8988T (cell line): ENCODE measurements around the gene OR8B4.
"Not testable (repeated sequence)": the region's sequence is repeated elsewhere in the genome, so short reads cannot be mapped to it uniquely, and the experiment has no call there.

Source experiments
- DNase-seq: peaks from one replicate; pipeline ENCODE4 v3.0.0; 2011

The OR8B4 gene

GRCh38 chr11:124424384-124424921 lies at the start of gene OR8B4:
TSS of gene OR8B4 (minus strand) at chr11:124424871. CDS start at chr11:124424871, 0 bp downstream.
- no peak for DNase-seq

GRCh38 chr11:124474079-124474478 lies 49.4 kb upstream of the OR8B4 start:
- no peak for DNase-seq

GRCh38 chr11:124473476-124473875 lies 48.8 kb upstream of the OR8B4 start:
- no peak for DNase-seq

- no peak for DNase-seq
Observed at GRCh38 chr11:124470561-124471227, 46.0 kb upstream of the OR8B4 start.

- DNase-seq: no peak
Observed at GRCh38 chr11:124467381-124467927, 42.8 kb upstream of the OR8B4 start.

- DNase-seq: no peak
Observed at GRCh38 chr11:124465368-124465767, 40.7 kb upstream of the OR8B4 start.

GRCh38 chr11:124463990-124464389 lies 39.3 kb upstream of the OR8B4 start:
- no peak for DNase-seq

- DNase-seq: no peak
Observed at GRCh38 chr11:124463324-124463723, 38.7 kb upstream of the OR8B4 start.

GRCh38 chr11:124460459-124460858 lies 35.8 kb upstream of the OR8B4 start:
- DNase-seq: no peak

GRCh38 chr11:124459379-124459778 lies 34.7 kb upstream of the OR8B4 start:
- DNase-seq: not testable (repeated sequence)

GRCh38 chr11:124454552-124454951 lies 29.9 kb upstream of the OR8B4 start:
- DNase-seq: no peak

GRCh38 chr11:124446916-124447315 lies 22.2 kb upstream of the OR8B4 start:
- DNase-seq: no peak

- no peak for DNase-seq
Observed at GRCh38 chr11:124445646-124446150, 21.0 kb upstream of the OR8B4 start, which contains the start of gene OR8B8. TSS of gene OR8B8 (minus strand) at chr11:124445696. CDS start at chr11:124441085, 4,611 bp downstream.

- no peak for DNase-seq
Observed at GRCh38 chr11:124442847-124443246, 18.2 kb upstream of the OR8B4 start.

- DNase-seq: no peak
Observed at GRCh38 chr11:124442442-124442841, 17.8 kb upstream of the OR8B4 start.

GRCh38 chr11:124441519-124441918 lies 16.8 kb upstream of the OR8B4 start:
- no peak for DNase-seq

GRCh38 chr11:124441081-124441480 lies 16.4 kb upstream of the OR8B4 start:
- DNase-seq: no peak

- no peak for DNase-seq
Observed at GRCh38 chr11:124440608-124441007, 15.9 kb upstream of the OR8B4 start.

- DNase-seq: no peak
Observed at GRCh38 chr11:124434699-124435098, 10.0 kb upstream of the OR8B4 start.

GRCh38 chr11:124429599-124429998 lies 4.9 kb upstream of the OR8B4 start:
- no peak for DNase-seq

- DNase-seq: no peak
Observed at GRCh38 chr11:124421043-124421442, 3.6 kb downstream of the OR8B4 start.

- DNase-seq: no peak
Observed at GRCh38 chr11:124415356-124415923, 9.2 kb downstream of the OR8B4 start.

- no peak for DNase-seq
Observed at GRCh38 chr11:124409906-124410305, 14.8 kb downstream of the OR8B4 start.

GRCh38 chr11:124405581-124405980 lies 19.1 kb downstream of the OR8B4 start:
- DNase-seq: no peak
